ENCODE measurements around the gene CAPN12.

CAPN12 gene

DNA sequence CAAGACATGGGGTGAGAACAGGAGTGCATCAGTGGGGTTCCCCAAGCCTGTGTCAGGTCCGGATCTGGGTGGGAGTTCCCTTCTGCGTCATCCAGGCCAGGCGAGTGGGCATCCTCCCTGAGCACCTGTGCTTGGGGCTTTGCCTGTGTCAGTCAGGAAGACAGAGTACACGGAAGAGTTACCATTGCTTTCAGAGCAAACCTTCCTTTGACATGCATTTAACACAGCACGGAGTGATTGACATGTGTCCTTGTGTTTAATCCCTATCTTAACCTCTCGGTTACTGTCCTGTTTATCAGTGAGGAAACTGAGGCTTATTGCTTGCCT lies 47.6 kb downstream of the CAPN12 start:
- no peak for DNase-seq (ENCODE audit: low read depth)

DNA sequence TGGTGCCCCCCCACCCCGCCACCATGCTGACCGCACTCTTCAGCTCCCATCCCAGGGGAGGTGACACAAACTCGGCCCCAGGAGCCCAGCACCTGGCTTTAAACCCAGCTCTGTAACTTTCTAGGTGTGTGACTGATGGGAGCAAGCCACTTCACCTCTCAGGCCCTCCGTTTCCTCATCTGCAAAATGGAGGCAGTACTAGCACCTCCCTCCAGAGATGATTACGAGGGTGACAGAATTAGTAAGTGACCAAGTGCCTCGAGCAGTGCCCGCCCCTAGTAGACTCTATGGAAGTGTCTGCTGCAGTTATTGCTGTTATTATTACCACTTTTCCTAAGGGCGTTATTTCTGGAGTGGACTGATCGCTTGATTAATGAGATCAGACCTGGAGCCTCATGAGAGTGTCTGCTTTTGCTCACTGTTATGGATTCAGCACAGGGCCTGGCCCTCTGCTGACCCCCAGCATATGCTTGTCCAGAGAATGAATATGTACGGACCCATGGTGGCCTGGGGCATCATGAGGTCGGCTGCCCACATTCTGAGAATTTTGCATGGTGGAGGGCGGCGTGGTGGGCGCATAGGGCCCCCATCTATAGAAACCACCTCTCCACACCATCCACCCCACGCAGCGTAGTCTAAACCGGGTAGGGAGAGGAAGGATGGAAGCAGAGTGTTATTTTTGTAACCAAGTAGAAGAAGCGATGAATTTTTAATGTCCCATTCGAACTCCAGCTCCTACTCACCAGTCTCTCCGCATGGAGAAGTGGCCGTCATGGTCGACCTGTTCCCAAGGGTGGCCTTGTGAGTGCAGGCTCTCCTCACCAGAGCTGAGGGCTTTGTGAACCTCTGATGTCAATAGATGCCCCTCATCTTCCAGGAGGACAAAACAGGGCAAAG lies 48.2 kb downstream of the CAPN12 start:
- no peak for DNase-seq (ENCODE audit: low read depth)

DNA sequence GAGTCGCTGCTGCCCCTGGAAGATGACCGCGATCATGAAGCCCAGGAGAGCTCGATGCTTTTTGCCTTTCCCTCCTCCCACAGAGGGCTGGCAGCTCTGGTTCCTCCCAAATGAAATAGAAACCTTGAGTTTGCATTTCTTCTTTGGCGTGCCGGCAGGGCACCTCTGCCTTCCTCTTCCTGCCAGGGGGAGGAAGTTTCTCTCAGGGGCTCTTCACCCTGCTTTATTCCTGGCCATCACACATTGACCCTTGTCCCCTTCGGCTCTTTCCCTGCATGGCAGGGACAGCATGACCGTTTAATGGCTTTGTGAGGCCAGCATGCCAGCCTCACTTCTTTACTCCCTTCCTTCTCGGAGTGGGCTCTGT lies 49.0 kb downstream of the CAPN12 start:
- DNase-seq (ENCODE audit: low read depth), result no peak

DNA sequence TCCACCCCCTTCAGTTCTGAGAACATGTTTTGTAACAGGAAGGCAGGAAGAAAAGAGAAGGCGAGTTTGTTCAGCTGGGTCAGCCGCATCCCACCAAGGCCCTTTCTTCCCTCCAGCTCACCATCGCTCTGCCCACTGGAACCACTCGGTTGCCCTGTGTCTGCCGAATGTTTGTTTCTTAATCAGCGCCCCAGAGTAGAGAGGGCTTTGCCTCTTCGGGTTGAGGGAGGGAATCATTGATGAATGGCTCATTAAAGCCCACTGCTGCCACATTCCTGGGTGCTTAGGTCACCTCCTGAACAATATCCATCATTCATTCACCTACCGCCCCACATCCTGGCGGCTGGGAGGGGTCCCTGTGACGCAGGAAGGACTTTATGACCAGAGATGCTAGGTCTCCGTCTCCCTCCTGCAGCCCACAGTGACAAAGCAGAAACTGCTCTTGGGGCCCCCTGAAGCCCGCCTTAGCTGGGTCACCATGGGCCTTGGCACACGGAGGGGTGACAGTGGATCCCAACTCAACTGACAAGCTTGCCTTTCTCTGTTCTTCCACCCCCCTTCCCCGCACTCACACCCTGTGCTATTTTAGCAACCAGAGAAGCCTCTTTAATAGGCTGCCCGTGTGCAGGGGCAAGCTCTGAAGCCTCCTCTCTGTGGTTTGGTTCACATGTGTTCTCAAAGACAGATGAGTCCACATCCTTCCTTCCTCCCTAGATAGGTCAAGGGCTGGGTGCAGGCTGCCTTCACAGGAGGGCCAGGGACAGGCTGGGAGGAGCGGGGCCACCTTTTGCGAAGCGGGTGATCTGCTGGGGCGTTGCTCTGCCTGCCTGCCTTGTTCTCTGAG lies 50.7 kb downstream of the CAPN12 start:
- peak; percentile 92 for DNase-seq (ENCODE audit: low read depth)

DNA sequence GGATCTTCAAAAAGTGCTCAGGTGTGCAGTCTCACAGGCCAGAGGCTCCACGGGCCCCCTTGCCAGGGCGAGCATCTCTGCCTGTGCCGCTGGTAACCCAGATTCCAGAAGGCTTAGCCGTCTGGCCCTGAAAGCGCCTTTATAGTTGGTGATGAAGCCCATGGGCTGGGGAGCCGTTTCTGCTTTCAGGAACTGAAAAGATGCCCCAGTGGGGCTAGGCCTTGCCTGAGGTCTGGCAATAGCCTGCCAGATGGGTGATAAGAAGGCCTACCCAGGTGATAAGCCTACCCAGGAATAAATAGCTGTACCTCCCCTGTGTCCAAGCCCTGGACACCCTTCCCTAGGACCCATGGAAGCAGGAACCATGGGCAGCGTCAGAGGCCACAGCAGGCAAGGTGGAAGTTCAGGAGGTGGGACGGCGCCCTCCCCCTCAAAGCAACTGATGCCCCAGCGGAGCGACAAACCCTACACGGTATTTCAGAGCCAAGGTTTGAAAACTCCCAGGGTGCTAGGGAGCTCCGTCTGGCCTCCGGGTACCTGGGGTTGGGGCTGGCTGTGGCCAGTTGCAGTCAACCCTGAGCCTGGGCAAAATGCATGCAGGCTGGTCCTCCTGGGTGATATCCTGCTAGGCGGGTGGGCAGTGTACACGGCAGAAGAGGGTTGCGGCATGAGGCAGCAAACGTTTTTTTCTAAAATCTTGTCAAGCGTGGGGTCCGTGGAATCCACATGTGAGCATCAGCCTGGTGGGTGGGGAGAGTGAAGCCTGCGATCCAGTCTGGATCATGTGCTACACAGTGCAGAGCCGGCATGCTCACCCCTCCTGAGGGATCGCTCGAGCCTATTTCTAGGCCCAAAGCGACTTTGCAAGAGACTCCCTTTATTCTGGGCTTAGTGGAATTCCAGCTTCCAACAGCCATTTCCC lies 51.6 kb downstream of the CAPN12 start:
- no peak for DNase-seq (ENCODE audit: low read depth)

DNA sequence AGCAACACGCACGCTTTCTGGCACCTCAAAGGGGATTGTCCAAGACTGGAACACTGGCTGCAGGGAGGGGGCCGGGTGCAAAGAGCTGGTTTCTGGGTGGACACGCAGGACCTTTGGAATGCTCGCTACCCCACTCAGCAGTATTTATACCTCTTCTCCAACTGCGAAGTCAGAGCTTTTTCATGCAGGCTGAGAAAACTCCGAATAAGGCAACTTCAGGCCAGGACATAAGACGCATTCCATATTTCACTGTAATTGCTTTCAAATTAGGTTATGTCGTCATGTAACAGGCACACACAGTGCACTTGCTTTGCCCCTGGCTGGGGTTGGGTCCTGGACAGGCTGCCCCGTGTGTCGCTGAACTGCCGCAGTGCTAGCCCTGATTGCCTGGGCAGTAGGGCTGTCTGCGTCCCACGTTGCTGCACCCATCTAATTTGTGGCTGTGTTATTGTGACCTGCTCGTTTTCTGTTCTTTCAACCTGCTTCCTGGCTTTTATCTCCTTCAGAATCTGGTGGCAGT lies 52.3 kb downstream of the CAPN12 start:
- no peak for DNase-seq (ENCODE audit: low read depth)

DNA sequence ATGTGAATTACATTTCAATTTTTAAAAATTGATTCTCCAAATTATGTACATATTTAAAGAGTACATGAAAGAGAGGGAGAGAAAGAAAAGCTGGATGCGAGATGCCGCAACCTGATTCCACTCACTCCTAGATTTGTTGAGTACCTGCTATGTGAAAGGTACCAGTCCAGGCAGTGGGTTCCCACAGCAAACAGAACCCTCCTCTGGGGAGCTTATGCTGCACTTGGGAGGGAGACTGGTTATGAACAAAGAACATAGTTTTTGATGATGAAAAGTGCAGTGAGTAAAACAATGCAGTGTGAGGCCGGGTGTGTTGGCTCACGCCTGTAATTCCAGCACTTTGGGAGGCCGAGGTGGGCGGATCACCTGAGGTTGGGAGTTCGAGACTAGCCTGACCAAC lies 53.4 kb downstream of the CAPN12 start:
- DNase-seq (ENCODE audit: low read depth), result no peak

DNA sequence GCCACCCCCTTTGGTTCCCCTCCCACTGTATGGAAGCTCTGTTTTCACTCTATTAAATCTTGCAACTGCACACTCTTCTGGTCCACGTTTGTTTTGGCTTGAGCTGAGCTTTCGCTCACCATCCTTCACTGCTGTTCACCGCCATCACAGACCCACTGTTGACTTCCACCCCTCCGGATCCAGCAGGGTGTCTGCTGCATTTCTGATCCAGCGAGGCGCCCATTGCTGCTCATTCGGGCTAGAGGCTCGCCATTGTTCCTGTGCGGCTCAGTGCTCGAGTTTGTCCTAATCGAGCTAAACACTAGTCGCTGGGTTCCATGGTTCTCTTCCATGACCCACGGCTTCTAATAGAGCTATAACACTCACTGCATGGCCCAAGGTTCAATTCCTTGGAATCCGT lies 54.1 kb downstream of the CAPN12 start:
- DNase-seq (ENCODE audit: low read depth), result no peak

DNA sequence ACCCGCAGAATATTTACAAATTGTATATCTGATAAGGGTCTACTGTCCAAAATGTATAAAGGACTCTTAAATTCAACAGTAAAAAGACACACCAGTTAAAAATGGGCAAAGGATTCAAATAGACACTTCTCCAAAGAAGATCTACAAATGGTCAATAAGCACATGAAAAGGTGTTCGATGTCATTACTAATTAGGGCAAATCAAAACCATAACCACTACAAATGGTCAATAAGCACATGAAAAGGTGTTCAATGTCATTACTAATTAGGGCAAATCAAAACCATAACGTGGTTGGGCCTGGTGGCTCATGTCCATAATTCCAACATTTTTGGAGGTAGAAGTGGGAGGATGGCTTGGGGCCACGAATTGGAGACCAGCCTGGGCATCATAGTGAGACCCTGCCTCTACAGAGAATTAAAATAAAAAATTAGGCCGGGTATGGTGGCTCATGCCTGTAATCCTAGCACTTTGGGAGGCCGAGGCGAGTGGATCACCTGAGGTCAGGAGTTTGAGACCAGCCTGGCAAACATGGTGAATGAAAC lies 56.4 kb downstream of the CAPN12 start:
- DNase-seq (ENCODE audit: low read depth), result no peak

DNA sequence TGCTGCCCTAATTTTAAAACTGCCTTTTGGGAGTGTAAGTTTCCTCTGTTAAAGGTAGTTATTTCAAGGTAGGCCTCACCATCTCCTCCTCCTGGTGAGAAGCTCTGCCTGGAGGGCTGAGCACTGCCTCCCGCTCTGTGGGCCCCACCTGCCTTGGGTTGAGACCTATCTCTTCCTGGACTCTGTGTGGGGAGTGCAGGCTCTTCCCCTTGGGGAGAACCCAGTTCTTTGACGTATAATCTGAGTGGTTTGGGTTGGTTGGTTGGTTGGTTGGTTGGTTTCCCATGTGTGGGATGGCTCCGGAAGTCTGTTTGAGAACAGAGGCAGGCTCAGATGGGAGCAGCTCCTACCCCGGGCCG lies 57.8 kb downstream of the CAPN12 start:
- DNase-seq (ENCODE audit: low read depth), result no peak

DNA sequence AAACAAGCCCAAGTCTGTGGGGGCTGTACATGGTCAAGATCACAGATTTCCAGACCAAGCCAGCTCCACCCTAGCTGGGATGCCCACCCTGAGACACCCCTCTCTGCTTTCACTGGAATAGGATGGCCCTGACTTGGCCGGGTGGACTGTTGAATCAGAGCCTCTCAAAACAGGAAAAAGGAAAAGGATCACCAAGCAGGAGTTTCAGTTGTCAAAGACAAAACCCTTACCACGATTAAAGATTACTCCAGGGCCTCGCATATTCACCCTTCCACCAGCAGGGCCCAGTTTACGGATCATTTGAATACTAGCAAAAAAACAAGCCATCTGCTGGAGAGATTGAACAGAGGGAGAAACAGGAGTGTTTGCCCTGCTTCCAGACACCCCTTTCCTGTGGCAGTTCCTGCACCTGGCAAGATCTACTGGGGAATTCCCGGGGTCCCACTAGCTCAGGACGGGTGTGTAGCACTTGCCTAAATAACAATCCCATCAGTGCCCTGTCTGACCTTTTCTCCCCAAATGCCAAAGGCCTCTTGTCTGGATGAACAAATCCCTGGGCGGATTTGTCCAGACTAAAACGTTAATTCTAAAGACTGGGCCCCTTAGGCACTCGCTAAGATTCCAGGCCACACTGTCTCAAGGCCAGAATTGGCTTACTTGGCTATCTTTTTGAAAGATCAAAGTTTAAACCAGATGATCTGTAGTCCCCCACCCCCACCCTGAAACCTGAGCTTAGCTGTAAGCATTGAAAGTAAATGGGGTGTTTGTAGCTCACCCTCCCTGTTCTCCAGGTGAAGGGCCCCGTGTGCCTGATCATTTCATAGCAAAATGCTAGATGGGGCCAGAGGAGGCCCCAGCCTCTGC lies 58.4 kb downstream of the CAPN12 start:
- DNase-seq (ENCODE audit: low read depth), result no peak

DNA sequence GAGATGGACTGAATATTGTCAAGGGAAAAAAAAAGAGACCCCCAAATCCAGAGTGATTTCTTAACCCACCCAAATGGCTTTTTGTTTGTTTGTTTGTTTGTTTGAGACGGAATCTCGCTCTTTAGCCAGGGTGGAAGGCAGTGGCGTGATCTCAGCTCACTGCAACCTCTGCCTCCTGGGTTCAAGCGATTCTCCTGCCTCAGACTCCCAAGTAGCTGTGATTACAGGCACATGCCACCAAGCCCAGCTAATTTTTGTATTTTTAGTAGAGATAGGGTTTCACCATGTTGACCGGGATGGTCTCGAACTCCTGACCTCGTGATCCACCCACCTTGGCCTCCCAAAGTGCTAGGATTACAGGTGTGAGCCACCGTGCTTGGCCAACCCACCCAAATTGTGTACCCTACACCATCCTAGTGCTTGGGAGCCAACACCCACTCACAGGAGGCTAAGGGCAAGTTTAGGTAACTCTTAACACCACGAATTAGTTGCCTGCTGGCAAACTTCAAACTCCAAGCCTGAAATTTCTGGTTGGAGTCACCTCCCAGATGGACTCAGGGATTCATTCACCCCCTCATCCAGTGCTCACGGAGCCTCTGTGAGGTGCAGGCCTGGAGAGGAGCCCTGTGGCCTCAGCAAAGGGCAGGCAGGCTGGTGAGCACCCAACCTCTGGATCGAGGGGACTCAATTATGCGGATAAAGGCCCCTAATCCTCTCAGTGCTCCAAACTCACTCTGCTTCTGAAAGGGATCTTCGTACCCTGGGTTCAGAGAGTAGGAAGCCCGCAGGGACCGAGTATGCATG lies 59.2 kb downstream of the CAPN12 start:
- DNase-seq (ENCODE audit: low read depth), result no peak

DNA sequence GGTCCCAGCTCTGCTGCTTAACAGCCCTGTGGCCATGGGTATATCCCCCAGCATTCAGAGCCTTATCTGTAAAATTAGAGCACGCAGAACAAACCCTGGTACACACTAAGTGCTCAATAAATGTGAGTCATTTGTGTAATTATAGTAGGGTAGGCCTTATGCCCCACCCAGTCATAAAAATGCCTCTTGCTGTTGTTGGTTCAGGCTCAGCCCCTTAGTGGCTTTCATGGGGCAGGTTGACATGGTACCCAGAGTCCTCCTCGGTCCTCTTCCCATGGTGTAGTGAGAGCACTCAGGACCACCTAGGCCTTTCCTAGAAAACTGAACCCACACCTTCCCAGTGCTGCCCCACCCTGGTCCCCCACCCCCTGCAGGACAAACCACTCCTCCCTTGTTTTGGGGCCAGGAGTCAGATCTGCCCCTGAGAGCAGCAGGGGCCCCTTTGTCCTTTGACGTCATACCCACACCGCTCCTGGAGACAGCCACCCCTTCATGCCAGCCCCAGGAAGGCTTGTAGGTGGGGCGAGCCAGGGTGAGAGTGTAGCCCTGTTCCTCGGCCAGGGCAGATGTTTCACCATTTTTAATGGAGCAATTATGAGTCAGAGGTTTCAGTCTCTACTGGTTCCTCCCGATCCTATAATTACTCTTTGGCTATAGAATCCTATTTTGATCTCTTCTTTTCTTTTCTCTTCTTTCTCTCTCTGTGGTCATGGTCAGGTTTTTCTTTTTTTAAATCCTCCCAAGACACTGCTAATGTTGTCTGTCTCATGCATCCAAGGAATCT lies 60.0 kb downstream of the CAPN12 start:
- DNase-seq (ENCODE audit: low read depth), result peak; percentile 96

DNA sequence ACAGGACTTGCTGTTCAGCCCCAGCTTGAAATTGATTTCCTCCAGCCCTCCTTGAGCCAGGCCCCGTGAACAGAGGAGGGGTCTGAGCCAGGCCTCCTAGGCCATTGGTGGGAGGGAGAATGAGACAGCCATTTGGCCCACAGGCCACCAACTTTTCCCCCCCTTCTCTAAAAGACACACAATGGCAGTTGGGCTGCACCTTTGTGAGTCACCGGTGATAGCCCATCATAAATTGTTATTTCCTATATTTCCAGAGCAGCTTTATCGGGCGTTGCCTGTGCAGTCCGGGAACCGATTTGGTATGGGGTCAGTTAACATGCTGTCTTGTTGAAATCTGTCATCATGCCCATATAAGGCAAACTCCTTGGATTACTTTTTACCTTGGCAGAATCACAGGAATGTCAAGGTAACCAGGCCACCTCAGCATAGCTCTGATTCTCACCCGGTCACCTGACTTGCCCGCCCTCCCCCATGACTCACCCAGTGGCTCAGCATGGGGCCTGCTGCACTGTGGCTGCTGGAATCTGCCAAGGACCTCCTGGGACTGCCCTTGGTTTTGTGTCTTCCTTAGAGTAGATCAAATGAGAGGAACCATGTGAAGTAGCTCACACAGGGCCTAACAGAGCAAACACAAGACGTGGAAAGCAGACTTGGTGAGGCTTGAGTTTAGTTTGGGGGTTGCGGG lies 60.7 kb downstream of the CAPN12 start:
- peak; percentile 98 for DNase-seq (ENCODE audit: low read depth)

DNA sequence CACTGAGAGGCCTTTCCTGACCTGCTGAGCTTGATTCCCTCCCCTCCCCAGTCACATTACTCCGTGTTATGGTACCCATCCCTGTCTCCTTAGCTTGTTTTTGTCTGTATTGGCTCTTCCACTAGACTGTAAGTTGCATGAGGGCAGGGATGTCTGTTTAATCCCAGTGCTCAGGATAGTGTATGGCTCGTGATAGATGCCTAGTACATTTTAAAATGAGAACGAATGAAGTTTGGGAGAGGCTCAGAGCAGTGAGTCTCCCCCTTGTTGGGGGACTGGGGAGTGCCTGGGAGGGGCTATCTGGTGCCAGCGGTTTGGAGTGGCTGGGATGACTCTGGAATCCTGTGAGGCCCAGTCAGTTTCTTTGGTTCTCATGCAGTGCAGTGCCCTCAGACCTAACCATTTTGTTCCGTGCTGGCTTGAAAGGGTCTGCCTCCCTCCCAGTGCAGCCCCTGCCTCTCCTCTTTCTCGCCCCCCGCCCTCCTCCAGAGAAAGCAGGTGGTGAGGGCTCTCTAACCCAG lies 61.3 kb downstream of the CAPN12 start:
- no peak for DNase-seq (ENCODE audit: low read depth)

DNA sequence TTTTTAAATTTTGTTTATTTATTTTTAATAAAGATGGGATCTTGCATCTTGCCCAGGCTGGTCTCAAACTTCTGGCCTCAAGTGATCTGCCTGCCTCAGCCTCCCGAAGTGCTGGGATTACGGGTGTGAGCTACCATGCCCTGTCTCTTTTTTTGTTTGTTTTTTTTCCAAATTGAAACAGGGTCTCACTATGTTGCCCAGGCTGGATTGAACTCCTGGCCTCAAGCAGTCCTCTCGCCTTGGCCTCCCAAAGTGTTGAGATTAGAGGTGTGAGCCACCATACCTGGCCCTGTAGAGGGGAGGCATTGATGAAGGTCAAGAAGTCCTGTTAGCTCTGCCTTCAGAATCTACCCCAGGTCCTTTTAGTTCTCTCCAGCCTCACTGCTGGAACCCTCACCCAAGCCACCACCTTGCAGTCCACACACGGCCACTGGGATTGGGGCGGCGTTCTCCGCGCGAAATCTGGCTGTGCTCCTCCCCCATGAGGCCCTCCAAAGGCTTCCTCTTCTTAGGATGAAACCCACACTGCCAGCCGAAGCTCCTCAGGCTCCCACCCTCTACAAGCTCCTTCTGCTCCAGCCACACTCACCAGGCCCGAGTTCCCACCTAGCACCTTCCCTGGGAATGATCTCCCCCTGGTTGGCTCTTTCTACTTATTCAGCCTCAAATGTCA lies 61.9 kb downstream of the CAPN12 start:
- no peak for DNase-seq (ENCODE audit: low read depth)
